GM19397 (cell line): Measurements from ENCODE around the gene BICD1.
A peak's percentile ranks its signal among the peaks of the same experiment; 100 is the strongest.
"Not testable (repeated sequence)": the region's sequence is repeated elsewhere in the genome, so short reads cannot be mapped to it uniquely, and the experiment has no call there.

Source experiments
- ATAC-seq: cut with Tn5 transposase; IDR thresholded peaks from one replicate; pipeline ENCODE4 v1.9.1; 2021; ENCODE audit warnings: mild to moderate bottlenecking, moderate library complexity; ENCODE audit not compliant: unreplicated experiment

The BICD1 gene

DNA sequence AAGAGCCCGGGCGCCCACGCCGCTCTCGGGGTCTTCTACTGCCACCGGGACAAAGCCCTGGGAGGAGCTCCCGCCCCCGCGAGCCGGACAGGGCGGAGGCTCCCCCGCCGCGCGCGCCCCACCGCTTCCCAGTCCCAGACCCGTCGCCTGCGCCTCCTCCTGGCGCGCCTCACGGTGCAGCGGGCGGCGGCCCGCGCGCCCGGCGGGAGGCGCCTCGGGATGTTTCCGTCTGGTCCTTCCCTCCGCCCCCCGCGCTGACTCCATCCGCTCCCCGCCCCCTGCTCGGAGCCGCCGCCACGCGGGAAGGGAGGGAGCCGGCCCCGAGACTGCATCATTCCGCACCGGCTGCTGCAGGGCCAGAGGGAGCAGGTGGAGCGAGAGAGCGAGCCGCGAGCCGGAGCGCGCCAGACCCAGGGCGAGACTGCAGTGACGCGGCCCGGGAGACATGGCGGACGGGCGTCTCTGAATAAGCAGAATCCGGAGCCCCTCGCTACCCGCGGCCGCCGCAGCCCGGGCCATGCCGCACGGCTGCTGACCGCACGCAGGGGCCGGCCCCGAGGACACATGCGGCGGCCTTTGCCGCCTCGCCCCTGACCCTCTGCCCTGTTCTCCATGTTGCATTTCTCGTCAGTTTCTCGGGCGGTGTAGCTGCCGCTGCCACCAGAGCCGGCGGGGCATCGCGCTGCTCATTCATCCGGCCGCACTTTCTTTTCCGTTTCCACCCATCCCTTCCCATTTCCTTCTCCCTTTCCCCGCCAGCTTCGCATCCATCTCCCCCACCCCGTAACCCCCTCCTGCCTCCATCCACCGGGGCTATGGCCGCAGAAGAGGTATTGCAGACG lies at the start of gene BICD1:
Gene BICD1, plus strand, starts transcription at position 331 of the 842 bp plus-strand sequence. Its CDS starts 485 bp downstream, at position 816.
- peak; percentile 76 for ATAC-seq

DNA sequence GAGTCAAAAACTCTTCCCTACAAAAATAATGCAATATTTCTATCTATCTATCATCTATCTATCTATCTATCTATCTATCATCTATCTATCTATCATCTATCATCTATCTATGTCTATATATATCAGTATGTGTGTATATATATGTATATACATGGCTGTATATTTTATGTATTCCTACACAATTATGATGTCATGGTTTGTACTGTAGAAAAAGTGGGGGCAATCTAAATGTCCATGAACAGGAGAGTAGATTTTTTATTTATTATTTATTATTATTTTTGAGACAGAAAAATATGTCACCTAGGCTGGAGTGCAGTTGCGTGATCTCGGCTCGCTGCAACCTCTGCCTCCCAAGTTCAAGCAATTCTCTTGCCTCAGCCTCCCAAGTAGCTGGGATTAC lies 45.6 kb upstream of the BICD1 start:
- no peak for ATAC-seq

GRCh38 chr12:32062881-32063280 lies 43.8 kb upstream of the BICD1 start:
- no peak for ATAC-seq

DNA sequence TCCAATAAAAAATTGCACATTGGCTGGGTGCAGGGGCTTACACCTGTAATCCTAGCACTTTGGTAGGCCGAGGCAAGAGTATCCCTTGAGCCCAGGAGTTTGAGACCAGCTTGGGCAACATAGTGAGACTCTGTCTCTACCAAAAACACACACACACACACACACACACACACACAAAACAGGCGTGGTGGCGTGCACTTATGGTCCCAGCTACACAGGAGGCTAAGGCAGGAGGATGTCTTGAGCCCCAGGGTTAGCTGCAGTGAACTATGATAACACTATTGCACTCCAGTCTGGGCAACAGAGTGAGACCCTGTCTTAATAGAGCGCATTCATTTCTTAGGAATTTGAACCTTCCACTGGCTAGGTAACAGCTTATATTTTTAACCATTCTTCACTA lies 42.9 kb upstream of the BICD1 start:
- no peak for ATAC-seq

GRCh38 chr12:32066206-32066605 lies 40.4 kb upstream of the BICD1 start:
- no peak for ATAC-seq

DNA sequence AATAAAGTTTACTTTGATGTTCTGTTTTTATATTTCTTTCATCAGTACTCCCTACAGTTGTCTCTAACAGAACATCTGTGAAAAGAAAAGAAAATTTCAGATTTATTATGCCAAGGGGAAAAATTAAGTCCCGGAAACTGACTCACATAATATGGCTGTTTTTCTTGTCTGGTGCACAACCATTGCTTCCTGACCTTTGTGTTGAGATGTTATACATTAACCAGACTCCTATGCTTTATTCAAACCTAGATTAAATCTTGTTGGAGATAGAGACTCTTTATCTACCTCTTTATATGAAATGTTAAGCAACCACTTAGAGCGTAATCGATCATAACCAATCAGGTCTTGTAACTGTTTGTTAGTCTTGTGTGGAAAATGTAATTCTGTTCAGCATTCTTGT lies 37.6 kb upstream of the BICD1 start:
- no peak for ATAC-seq

- ATAC-seq: no peak
Observed at GRCh38 chr12:32069731-32070130, 36.9 kb upstream of the BICD1 start.

GRCh38 chr12:32070370-32070769 lies 36.3 kb upstream of the BICD1 start:
- no peak for ATAC-seq

- ATAC-seq: no peak
Observed at GRCh38 chr12:32072102-32072501, 34.5 kb upstream of the BICD1 start.

DNA sequence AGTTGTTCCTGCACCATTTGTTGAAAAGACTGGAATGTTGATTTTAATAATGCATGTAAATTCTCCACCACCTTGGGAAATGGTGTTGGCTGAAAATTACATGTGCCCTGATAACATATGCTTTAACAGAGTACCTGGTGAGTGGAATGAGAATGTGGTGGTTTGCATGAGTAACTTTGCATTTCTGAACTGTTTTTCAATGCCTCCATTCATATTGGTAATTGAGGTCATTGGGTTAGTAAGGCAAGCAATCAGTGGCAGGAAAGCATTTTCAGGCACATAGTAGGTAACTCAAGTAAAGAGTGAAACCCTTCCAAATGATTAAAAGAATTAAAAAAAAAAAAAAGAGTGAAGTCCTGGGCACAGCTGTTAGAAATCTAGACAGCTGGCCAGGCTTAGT lies 32.2 kb upstream of the BICD1 start:
- ATAC-seq: no peak

GRCh38 chr12:32076941-32077340 lies 29.7 kb upstream of the BICD1 start:
- ATAC-seq: no peak

GRCh38 chr12:32080435-32080834 lies 26.2 kb upstream of the BICD1 start:
- no peak for ATAC-seq

DNA sequence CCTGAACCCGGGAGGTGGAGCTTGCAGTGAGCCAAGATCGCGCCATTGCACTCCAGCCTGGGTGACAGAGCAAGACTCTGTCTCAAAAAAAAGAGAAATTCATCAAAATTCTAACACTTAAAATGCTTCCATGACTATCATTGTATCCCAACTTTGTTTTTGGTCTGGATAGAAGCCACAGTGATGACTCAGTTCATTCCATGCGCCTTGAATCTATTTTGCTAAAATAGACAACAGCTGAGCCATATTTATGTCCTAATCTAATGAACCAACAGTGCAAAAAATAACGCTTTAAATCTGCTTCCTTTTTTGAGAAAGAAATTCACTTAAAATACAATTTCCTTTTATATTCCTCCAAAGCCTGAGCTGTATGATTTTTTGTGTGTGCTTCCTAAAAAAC lies 23.2 kb upstream of the BICD1 start:
- ATAC-seq: no peak

GRCh38 chr12:32084017-32084688 lies 22.5 kb upstream of the BICD1 start:
- no peak for ATAC-seq

GRCh38 chr12:32084753-32085152 lies 21.9 kb upstream of the BICD1 start:
- ATAC-seq: no peak

DNA sequence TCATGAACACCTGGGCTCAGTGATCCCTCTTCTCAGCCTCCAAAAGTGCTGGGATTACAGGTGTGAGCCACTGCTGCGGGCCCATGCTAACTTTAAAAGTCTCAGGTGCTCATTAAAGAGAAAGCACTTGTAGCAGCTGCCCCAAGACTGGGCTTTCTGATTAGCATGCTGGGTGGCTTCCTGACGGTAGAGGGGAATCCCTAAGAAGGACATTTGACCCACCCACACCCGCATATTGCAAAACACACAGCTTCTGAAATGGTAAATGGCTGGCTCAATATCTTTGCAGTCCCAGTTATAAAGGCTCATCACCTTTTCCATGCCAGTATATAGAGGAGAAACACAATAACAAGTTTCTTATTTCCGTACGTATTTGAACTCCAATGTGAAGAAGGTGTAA lies 19.3 kb upstream of the BICD1 start:
- no peak for ATAC-seq

DNA sequence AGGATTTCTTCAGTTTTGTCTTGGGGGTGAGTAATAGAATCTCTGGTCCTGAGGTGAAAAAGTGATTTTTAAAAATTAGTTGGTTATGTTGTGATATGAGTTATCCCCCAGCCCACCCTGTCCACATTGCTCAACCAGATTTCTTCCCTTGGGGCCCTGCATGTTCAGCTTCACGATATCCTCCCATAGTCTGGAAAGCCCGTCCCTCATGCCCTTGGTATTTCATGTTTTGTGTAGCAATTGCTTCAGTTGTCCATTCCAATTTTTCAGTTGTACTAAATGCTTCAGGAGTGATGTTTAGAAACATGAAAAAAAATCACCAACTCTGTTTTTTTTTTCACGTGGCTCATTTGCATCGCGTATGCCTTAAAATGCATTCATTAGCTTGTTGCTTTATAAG lies 17.5 kb upstream of the BICD1 start:
- no peak for ATAC-seq

GRCh38 chr12:32089586-32089985 lies 17.1 kb upstream of the BICD1 start:
- ATAC-seq: no peak

- ATAC-seq: no peak
Observed at GRCh38 chr12:32091696-32092095, 15.0 kb upstream of the BICD1 start.

DNA sequence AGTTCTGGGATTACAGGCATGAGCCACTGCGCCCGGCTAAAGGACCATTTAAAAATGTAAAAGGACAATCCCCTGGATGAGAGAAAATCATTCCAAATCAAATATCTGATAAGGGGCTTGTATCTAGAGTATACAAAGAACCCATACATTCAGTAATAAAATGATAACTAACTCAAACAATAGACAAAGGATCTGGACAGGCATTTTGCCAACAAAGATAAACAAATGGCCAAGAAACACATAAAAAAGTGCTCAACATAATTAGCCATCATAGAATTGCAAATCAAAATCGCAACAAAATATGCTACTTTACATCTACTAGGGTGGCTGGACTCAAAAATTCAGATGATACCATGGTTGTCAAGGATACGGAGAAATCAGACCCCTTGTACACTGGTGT lies 8.5 kb upstream of the BICD1 start:
- no peak for ATAC-seq

GRCh38 chr12:32099275-32099674 lies 7.4 kb upstream of the BICD1 start:
- not testable (repeated sequence) for ATAC-seq

- ATAC-seq: no peak
Observed at GRCh38 chr12:32100361-32100760, 6.3 kb upstream of the BICD1 start.
